Measurements from ENCODE around the gene SLC31A2.

SLC31A2 gene

GRCh38 chr9:113158446-113158845 lies 7.6 kb downstream of the SLC31A2 start:
- no peak for TF ChIP-seq TAF1 (IDR thresholded peaks at IDR 0.05; ENCODE audit: borderline replicate concordance, insufficient read depth, low read length)
- no peak for TF ChIP-seq SIN3A (IDR thresholded peaks at IDR 0.05; ENCODE audit: borderline replicate concordance, insufficient read depth, low read length)
- TF ChIP-seq POLR2AphosphoS5 (IDR thresholded peaks at IDR 0.05; ENCODE audit: low read depth, low read length), result no peak
- TF ChIP-seq FOXP2 (optimal IDR thresholded peaks at IDR 0.05; ENCODE audit: borderline replicate concordance, extremely low read depth, extremely low read length, insufficient read depth), result no peak
- no peak for TF ChIP-seq REST (IDR thresholded peaks at IDR 0.05; ENCODE audit: insufficient read depth in 1 of 2, low read depth in 2 of 2, low read length in 2 of 2)

GRCh38 chr9:113160571-113160970 lies 9.8 kb downstream of the SLC31A2 start:
- no peak for TF ChIP-seq POLR2AphosphoS5 (IDR thresholded peaks at IDR 0.05; ENCODE audit: low read depth, low read length)
- TF ChIP-seq FOXP2 (optimal IDR thresholded peaks at IDR 0.05; ENCODE audit: borderline replicate concordance, extremely low read depth, extremely low read length, insufficient read depth), result no peak
- TF ChIP-seq SIN3A (IDR thresholded peaks at IDR 0.05; ENCODE audit: borderline replicate concordance, insufficient read depth, low read length), result no peak

- TF ChIP-seq SIN3A (IDR thresholded peaks at IDR 0.05; ENCODE audit: borderline replicate concordance, insufficient read depth, low read length) (no peak), FOXP2 (optimal IDR thresholded peaks at IDR 0.05; ENCODE audit: borderline replicate concordance, extremely low read depth, extremely low read length, insufficient read depth) (no peak), REST (IDR thresholded peaks at IDR 0.05; ENCODE audit: insufficient read depth in 1 of 2, low read depth in 2 of 2, low read length in 2 of 2) (no peak), TAF1 (IDR thresholded peaks at IDR 0.05; ENCODE audit: borderline replicate concordance, insufficient read depth, low read length) (no peak), POLR2AphosphoS5 (IDR thresholded peaks at IDR 0.05; ENCODE audit: low read depth, low read length) (no peak)
These were observed 12.2 kb downstream of the SLC31A2 start for GRCh38 chr9:113163001-113163400.

GRCh38 chr9:113164536-113165300 lies 13.9 kb downstream of the SLC31A2 start:
- TF ChIP-seq SIN3A (IDR thresholded peaks at IDR 0.05; ENCODE audit: borderline replicate concordance, insufficient read depth, low read length), result no peak
- no peak for TF ChIP-seq FOXP2 (optimal IDR thresholded peaks at IDR 0.05; ENCODE audit: borderline replicate concordance, extremely low read depth, extremely low read length, insufficient read depth)
- TF ChIP-seq POLR2AphosphoS5 (IDR thresholded peaks at IDR 0.05; ENCODE audit: low read depth, low read length), result no peak
- TF ChIP-seq REST (IDR thresholded peaks at IDR 0.05; ENCODE audit: insufficient read depth in 1 of 2, low read depth in 2 of 2, low read length in 2 of 2), result no peak
- no peak for TF ChIP-seq TAF1 (IDR thresholded peaks at IDR 0.05; ENCODE audit: borderline replicate concordance, insufficient read depth, low read length)

- TF ChIP-seq TAF1 (IDR thresholded peaks at IDR 0.05; ENCODE audit: borderline replicate concordance, insufficient read depth, low read length) (no peak), POLR2AphosphoS5 (IDR thresholded peaks at IDR 0.05; ENCODE audit: low read depth, low read length) (no peak), REST (IDR thresholded peaks at IDR 0.05; ENCODE audit: insufficient read depth in 1 of 2, low read depth in 2 of 2, low read length in 2 of 2) (no peak), FOXP2 (optimal IDR thresholded peaks at IDR 0.05; ENCODE audit: borderline replicate concordance, extremely low read depth, extremely low read length, insufficient read depth) (no peak), SIN3A (IDR thresholded peaks at IDR 0.05; ENCODE audit: borderline replicate concordance, insufficient read depth, low read length) (no peak)
These were observed 15.2 kb downstream of the SLC31A2 start for GRCh38 chr9:113166039-113166438.

Measured in PFSK-1 (cell line).